Endothelial cell of umbilical vein (primary cell): ENCODE measurements around the gene TRAF3. TPM values are rescaled to one million over a fixed set of nuclear protein-coding genes. Genes with fewer than 3 reads are reported as not detected.

Experiments used
- BruUV-seq: library from RNA; stranded (reverse); fragments of 400-500 nt; replicated peaks from 2 replicates; lab custom pipeline; 2021; lab: Mats Ljungman, UMichigan
- CTCF ChIA-PET: fragments of 300-600, 350-600 bp; sonication (Branson Sonifier 250); formaldehyde crosslinking; loops from one replicate; lab custom pipeline; 2021; ENCODE audit warnings: antibody characterized with exemption, inconsistent platforms; lab: Charles Lee
- POLR2A ChIA-PET: fragments of 300-600, 350-600 bp; sonication (Branson Sonifier 250); formaldehyde crosslinking; loops from one replicate; lab custom pipeline; 2021; ENCODE audit warnings: antibody characterized with exemption, inconsistent platforms; lab: Charles Lee
- DNase-seq: peaks from one replicate; pipeline ENCODE4 v3.0.0-alpha.2; 2011; ENCODE audit warnings: low read depth, low spot score
- FAIRE-seq: peaks from 2 replicates; lab custom pipeline; 2011; peaks lifted over from hg19 to GRCh38; lab: Jason Lieb, UNC
- H2AFZ ChIP-seq: 2 replicates; pipeline ENCODE4 v1.6.0; 2012; ENCODE audit warnings: low read depth, low read length, control low read depth, inconsistent platforms
- H3K27ac ChIP-seq: 2 replicates; pipeline ENCODE4 v1.5.1; 2011; ENCODE audit warnings: low read depth, mild to moderate bottlenecking, control low read depth, low read length, moderate library complexity; ENCODE audit not compliant: insufficient read depth
- H3K27me3 ChIP-seq, 2 experiments: 2 replicates each; pipeline versions ENCODE4 v1.6.0 to v1.6.1; 2011; ENCODE audit warnings: low read length in 2 of 2, mixed read lengths in 1 of 2; ENCODE audit not compliant: control insufficient read depth in 2 of 2, insufficient read depth in 2 of 2
- H3K36me3 ChIP-seq, 2 experiments: 2 replicates in 1 of 2; 3 replicates in 1 of 2; pipeline ENCODE4 v1.5.1; 2011; ENCODE audit warnings: low read length in 2 of 2, mild to moderate bottlenecking in 1 of 2, moderate library complexity in 1 of 2; ENCODE audit not compliant: control insufficient read depth in 2 of 2, insufficient read depth in 2 of 2; ENCODE audit errors: extremely low read depth in 1 of 2
- H3K4me1 ChIP-seq: 3 replicates; pipeline ENCODE4 v1.5.1; 2011; ENCODE audit warnings: mild to moderate bottlenecking, low read length; ENCODE audit not compliant: control insufficient read depth, insufficient read depth; ENCODE audit errors: extremely low read depth
- H3K4me2 ChIP-seq: 2 replicates; pipeline ENCODE4 v1.6.1; 2011; ENCODE audit warnings: low read length, control low read depth, mixed read lengths; ENCODE audit not compliant: insufficient read depth
- H3K4me3 ChIP-seq, 3 experiments: fragments of 200-600 bp in 1 of 3; sonication (generic), shearing (Covaris generic) in 1 of 3; replicated peaks in 1 of 3; 2 replicates each; pipeline ENCODE4 v1.5.1; 2011 to 2016; ENCODE audit warnings: control low read depth in 3 of 3, low read length in 3 of 3, mild to moderate bottlenecking in 2 of 3, inconsistent platforms in 1 of 3, low read depth in 1 of 3, moderate library complexity in 1 of 3; ENCODE audit not compliant: insufficient read depth in 1 of 3
- H3K79me2 ChIP-seq: 2 replicates; pipeline ENCODE4 v1.6.0; 2012; ENCODE audit warnings: low read length, inconsistent platforms; ENCODE audit not compliant: control insufficient read depth, insufficient read depth
- H3K9ac ChIP-seq: replicated peaks from 2 replicates; pipeline ENCODE3; 2011; ENCODE audit warnings: low read length, control low read depth; ENCODE audit not compliant: insufficient read depth; ENCODE audit errors: extremely low read depth
- H3K9me1 ChIP-seq: replicated peaks from 3 replicates; pipeline ENCODE4 v1.6.0; 2011; ENCODE audit warnings: mild to moderate bottlenecking, low read length; ENCODE audit not compliant: control insufficient read depth, insufficient read depth; ENCODE audit errors: extremely low read depth
- H3K9me3 ChIP-seq: replicated peaks from 2 replicates; pipeline ENCODE4 v1.5.1; 2012; ENCODE audit warnings: low read length, inconsistent platforms; ENCODE audit not compliant: control insufficient read depth, insufficient read depth
- H4K20me1 ChIP-seq: replicated peaks from 2 replicates; pipeline ENCODE3; 2011; ENCODE audit warnings: mild to moderate bottlenecking, low read length; ENCODE audit not compliant: control insufficient read depth, insufficient read depth; ENCODE audit errors: extremely low read depth
- CTCF ChIP-seq, 2 donors: IDR thresholded peaks; 1 replicate in 1 of 2; 2 replicates in 1 of 2; pipeline ENCODE4 v1.5.1; 2011; ENCODE audit warnings: low read length in 2 of 2, mild to moderate bottlenecking in 2 of 2, moderate library complexity in 2 of 2, control low read depth in 1 of 2, inconsistent platforms in 1 of 2, low read depth in 1 of 2; ENCODE audit not compliant: insufficient read depth in 1 of 2; ENCODE audit errors: extremely low read depth in 1 of 2
- EZH2 ChIP-seq: IDR thresholded peaks from 2 replicates; pipeline ENCODE4 v1.6.1; 2012; ENCODE audit warnings: borderline replicate concordance, low read depth, mild to moderate bottlenecking, moderate library complexity, low read length, inconsistent platforms; ENCODE audit not compliant: severe bottlenecking
- FOS ChIP-seq: IDR thresholded peaks from 2 replicates; pipeline ENCODE4 v1.6.1; 2011; ENCODE audit warnings: mild to moderate bottlenecking, low read length, moderate library complexity, borderline replicate concordance; ENCODE audit not compliant: insufficient read depth
- GATA2 ChIP-seq: IDR thresholded peaks from 2 replicates; pipeline ENCODE4 v1.7.0; 2011; ENCODE audit warnings: low read depth, mild to moderate bottlenecking, moderate library complexity, mixed read lengths, low read length; ENCODE audit not compliant: insufficient read length, insufficient read depth
- JUN ChIP-seq: IDR thresholded peaks from 2 replicates; pipeline ENCODE4 v1.6.1; 2011; ENCODE audit warnings: borderline replicate concordance, low read depth; ENCODE audit not compliant: insufficient read length, insufficient read depth
- MAX ChIP-seq: IDR thresholded peaks from 2 replicates; pipeline ENCODE4 v1.6.1; 2011; ENCODE audit not compliant: insufficient read depth, insufficient read length
- MYC ChIP-seq: IDR thresholded peaks from one replicate; pipeline ENCODE4 v1.6.1; 2011; ENCODE audit warnings: mild to moderate bottlenecking, low read depth, low read length
- POLR2A ChIP-seq: IDR thresholded peaks from 2 replicates; pipeline ENCODE4 v1.6.1; 2012; ENCODE audit warnings: low read depth, mild to moderate bottlenecking, control low read depth, low read length
- POLR2AphosphoS5 ChIP-seq: IDR thresholded peaks from 2 replicates; pipeline ENCODE4 v1.6.1; 2012; ENCODE audit warnings: low read depth, mild to moderate bottlenecking, control low read depth, low read length, moderate library complexity; ENCODE audit not compliant: insufficient read depth
- dilution Hi-C: fragments of 300-500 bp; cut with MboI; formaldehyde crosslinking; loops from one replicate; pipeline ENCODE4 v1.15.0; 2019; ENCODE audit warnings: low sequenced_read_pairs; ENCODE audit not compliant: extremely low pct_ligation_motif_present
- intact Hi-C: fragments of 100-400 bp; cut with micrococcal nuclease; formaldehyde crosslinking; loops from one replicate; pipeline ENCODE4 v1.10.0; 2022
- polyA plus RNA-seq, 4 experiments: library from polyadenylated mRNA; depleted of rRNA in 3 of 4; stranded (reverse) in 3 of 4; unstranded in 1 of 4; fragments of >200 nt; gene quantifications; 2 replicates each; pipeline versions ENCODE4 v1.2.1 to v1.2.3, GENCODE V29; 2011 to 2012; ENCODE audit warnings: missing spikeins in 1 of 4
- total RNA-seq: library from RNA; stranded (reverse); gene quantifications from 2 replicates; pipeline ENCODE4 v1.2.3, GENCODE V29; 2021

TRAF3 gene
- total and polyA plus RNA-seq, 2 donors (not counting 3 experiments of a cell fraction or from before 2014, with no cell fraction given), result 14.4 to 27.6 TPM

GRCh38 chr14:102903889-102904512, 126.8 kb downstream of the TRAF3 start:
- no TSS peak for BruUV-seq
- Histone ChIP-seq H3K27me3 (no peaks in the 10 kb centered on the region), H3K9me1 (no peaks in the 10 kb centered on the region), H3K9me3 (no peaks in the 10 kb centered on the region), H3K9ac (no peak overlapping the region), H3K36me3 (peaks cover 0 to 15% of the 10 kb centered on the region in 2 experiments), H3K4me2 (no peak overlapping the region), H3K27ac (no peak overlapping the region), H3K79me2 (no peaks in the 10 kb centered on the region), H2AFZ (no peak overlapping the region), H3K4me3 (no peak overlapping the region), H3K4me1 (no peaks in the 10 kb centered on the region), H4K20me1 (no peaks in the 10 kb centered on the region)
- dilution Hi-C loops, result no loop called here
- ChIA-PET CTCF (interaction anchor here (1.1 kb wide), 1 partner anchor 14 kb away, joined by 3 read pairs; no protein-coding TSS in a partner anchor), POLR2A (no interaction called here)
- TF ChIP-seq POLR2AphosphoS5 (no peak), JUN (no peak), CTCF (IDR thresholded peaks at IDR 0.05; ENCODE audit: extremely low read depth in 1 of 2, insufficient read depth in 1 of 2, low read depth in 1 of 2, low read length in 2 of 2) (no peak), MAX (no peak), POLR2A (no peak), EZH2 (no peak), MYC (no peak), GATA2 (no peak), FOS (no peak)
- DNase-seq, result no peak
- FAIRE-seq, result no peak
- intact Hi-C loops, result no loop called here
